GM18867 (cell line): ENCODE results near the gene IQGAP1.

Experiments
- ATAC-seq: cut with Tn5 transposase; IDR thresholded peaks from one replicate; pipeline ENCODE4 v1.9.1; 2021; ENCODE audit warnings: mild to moderate bottlenecking, moderate library complexity; ENCODE audit not compliant: unreplicated experiment

IQGAP1 gene

DNA sequence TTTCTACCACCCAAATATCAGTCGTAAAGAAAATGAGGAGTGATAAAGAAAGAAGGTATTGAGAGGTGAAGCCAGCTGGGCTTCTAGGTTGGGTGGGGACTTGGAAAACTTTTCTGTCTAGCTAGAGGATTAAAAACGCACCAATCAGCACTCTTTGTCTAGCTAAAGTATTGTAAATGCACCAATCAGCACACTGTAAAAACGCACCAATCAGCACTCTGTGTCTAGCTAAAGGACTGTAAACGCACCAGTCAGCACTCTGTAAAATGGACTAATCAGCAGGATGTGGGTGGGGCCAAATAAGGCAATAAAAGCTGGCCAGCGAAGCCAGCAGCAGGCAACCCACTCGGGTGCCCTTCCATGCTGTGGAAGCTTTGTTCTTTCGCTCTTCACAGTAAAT is 13.0 kb upstream of the IQGAP1 start:
- ATAC-seq: no peak

- no peak for ATAC-seq
These were observed 11.3 kb upstream of the IQGAP1 start for GRCh38 chr15:90376789-90377188.

- no peak for ATAC-seq
These were observed 8.8 kb upstream of the IQGAP1 start for GRCh38 chr15:90379263-90379662.

DNA sequence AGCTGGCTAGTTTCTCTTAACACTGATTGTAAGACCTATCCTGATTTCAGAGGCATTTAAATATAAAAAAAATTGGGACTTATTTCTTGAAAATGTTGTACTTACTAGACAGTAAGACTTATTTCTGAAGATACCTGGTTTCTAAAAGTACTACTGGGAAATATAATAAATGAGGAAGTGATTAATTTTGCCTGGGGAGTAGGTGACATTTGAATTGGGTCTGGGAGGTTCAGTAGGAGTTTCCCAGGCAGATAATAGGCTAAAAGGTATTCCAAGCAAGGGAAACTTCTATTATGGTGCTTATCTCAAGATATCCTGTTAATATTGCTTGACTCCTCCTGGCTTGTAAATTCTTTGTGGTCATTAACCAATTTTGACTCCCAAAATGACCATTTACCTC is 6.5 kb upstream of the IQGAP1 start:
- no peak for ATAC-seq

GRCh38 chr15:90382320-90382719 is 5.7 kb upstream of the IQGAP1 start:
- ATAC-seq: no peak

- no peak for ATAC-seq
These were observed 1.8 kb upstream of the IQGAP1 start for GRCh38 chr15:90386221-90386620.

DNA sequence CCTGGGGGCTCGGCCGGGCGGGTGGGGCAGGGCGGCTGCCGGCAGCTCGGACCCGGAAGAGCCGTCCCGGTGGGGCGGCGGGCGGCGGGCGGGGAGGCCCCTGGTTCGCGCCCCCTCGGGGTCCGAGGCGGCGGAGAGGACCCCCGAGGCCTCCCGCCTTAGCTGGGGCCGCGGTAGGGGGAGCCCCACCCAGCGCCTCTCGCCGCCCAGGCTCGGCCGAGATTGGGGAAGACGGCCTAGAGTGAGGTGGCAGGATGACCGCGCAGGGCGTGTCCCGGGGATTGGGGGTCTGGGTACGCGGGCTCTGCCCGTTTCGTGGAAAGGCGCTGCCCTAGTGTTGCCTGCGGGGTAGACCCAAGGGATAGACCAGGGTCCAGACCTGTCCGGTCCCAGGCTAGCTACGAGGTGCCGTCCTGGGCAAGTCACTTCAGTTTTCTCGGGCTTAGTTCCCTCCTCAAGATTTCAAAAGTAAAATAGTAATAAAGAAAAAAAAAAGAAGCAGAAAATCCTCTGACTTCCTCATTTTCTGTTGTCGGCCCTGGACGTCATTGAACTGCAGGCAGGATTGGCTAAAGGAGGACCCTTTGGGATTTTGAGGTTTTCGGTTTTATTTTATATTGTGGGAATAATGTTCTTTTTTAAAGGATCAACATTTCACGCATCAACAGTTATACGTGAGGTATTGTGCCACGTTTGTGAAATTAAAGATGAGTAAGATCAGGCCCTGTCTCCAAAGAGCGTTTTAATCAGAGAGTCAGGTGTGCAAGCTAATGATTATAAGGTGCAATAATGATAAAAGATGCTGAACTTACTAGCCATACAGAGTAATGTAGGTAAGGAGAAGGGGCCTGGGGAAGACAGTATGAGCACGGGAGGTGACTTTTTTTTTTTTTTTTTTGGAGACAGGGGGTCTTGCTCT is 679 bp downstream of the IQGAP1 start:
- ATAC-seq: peak; percentile 46

DNA sequence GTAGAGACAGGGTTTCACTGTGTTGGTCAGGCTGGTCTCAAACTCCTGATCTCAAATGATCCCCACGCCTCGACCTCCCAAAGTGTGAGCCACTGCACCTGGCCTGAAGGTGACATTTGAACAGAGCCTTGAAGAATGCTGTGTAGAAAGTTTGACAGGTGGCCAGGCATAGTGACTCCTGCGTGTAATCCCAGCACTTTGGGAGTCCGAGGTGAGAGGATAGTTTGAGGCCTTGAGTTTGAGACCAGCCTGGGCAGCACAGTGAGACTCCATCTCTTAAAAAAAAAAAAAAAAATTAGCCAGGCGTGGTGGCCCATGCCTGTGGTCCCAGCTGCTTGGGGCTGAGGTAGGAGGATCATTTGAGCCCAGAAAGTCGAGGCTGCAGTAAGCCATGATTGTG is 1.5 kb downstream of the IQGAP1 start:
- no peak for ATAC-seq

DNA sequence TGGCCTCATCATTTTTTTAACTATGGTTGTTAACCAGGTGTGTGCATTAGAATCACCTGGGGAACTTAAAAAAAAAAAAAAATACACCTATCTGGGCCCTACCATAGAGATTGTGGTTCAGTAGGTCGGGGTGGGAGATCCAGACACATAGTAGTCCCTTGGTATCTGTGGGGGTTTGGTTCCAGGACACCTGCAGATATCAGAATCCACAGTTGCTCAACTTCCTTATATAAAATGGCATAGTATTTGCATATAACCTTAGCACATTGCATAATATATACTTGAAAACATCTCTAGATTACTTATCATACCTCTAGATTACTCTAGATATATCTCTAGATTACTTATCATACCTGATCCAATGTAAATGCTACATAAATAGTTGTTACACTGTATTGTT is 5.0 kb downstream of the IQGAP1 start:
- ATAC-seq: no peak

DNA sequence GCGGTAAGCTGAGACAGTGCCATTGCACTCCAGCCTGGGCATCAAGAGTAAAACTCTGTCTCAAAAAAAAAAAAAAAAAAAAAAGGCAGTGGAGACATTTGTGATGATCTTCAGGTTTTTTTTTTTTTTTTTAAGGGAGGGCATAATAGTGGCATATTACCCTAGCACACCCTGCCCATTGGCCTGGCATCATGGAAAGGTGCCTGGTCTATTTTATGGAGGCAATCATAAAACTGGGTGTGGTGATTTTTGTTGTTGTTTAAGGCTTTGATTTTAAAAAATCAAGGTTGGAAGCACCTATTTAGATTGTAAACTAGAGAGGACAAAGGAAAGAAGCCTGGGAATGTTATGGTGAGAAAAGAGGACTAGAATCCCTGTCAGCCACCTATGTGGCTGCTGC is 6.0 kb downstream of the IQGAP1 start:
- no peak for ATAC-seq

GRCh38 chr15:90394748-90395442 is 6.9 kb downstream of the IQGAP1 start:
- no peak for ATAC-seq

DNA sequence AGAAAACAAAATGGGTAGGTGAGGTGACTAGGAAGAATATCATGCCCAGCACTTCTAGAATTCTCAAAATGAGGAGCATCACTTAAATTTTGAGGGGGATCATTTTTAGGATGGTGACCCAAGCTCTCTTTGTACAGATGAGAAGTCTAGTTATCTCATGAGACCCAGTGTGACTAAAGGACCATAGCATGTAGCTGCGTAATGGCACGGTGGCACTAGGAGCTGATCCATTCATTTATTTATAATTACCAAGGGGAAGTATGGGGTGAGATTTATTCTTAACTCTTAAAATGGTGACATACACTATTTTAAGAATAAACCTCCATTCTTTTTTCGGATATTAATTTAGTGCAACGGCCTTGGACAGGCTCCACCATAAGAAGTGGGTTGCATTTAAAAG is 8.3 kb downstream of the IQGAP1 start:
- ATAC-seq: no peak

- peak; percentile 23 for ATAC-seq
These were observed 12.1 kb downstream of the IQGAP1 start for GRCh38 chr15:90400005-90400758.

GRCh38 chr15:90400759-90401314 is 12.8 kb downstream of the IQGAP1 start:
- ATAC-seq: peak; percentile 99

DNA sequence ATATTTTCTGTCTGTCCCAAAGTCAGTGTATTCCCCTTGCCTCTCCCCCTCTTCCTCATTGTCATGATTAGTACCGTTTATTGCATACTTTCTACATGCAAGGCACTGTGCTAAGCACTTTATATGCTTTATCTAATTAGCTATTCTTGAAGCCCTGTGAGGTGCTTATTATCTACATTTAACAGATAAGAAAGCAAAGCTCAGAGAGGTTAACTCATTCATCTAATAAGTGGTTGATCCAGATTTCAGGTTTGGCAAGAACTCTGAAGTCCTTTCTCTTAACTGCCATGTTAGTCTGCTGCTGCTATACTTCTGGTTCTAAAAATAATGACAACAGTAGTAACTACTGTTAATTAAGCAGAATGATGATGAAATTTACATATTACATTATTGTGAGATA is 13.5 kb downstream of the IQGAP1 start:
- no peak for ATAC-seq

DNA sequence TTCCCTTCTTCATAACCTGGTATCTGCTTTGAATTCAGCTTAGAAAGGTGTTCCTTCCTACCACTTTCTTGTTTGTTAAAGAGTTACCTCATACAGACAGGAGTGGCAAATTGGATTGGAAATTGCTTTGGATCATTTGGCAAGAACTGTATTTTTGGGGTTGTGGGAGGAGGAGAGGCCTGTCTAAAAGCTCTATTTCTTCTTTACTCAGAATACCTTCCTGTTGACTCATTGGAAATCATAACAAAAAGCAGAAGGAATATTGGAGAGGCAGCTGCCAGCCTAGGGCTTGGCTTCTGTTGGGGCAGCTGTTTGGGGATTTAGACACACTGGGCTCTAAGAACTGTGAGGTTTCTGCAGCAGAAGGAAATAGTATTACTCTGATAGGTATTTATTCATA is 14.2 kb downstream of the IQGAP1 start:
- no peak for ATAC-seq

DNA sequence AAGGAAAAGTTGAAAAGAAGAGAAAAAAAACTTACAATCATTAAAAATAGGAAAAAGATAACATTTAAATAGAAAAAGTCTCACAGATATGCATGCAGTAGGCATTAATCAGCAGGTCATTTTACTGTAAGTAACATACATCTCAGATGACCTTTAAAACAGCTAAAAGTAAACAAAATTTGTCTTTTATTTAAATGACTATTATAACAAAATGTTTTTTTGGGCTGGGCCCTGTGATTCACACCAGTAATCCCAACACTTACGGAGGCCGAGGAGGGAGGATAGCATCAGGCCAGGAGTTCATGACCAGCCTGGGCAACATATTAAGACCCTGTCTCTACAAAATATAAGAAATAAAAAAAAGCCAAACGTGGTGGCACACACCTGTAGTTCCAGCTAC is 14.7 kb downstream of the IQGAP1 start:
- no peak for ATAC-seq

- ATAC-seq: no peak
These were observed 17.1 kb downstream of the IQGAP1 start for GRCh38 chr15:90405055-90405607.

DNA sequence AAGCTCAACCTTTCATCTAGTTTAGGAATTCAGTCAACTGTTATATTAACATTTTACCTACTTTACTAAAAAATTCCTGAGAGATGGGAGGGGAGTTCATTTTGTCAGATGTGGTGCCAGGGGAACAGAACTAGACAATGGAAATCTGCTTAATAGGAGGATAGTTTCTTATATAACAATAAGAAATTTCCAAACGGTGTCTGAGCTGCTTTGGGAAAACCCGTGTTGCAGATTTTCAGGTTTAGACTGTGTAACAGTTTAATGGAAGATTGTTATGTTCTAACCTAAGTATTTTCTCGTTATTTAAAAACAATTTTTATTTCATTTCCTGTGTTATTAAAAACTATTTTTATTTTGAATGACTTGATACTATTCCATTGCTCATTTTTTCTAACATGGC is 19.3 kb downstream of the IQGAP1 start:
- no peak for ATAC-seq

DNA sequence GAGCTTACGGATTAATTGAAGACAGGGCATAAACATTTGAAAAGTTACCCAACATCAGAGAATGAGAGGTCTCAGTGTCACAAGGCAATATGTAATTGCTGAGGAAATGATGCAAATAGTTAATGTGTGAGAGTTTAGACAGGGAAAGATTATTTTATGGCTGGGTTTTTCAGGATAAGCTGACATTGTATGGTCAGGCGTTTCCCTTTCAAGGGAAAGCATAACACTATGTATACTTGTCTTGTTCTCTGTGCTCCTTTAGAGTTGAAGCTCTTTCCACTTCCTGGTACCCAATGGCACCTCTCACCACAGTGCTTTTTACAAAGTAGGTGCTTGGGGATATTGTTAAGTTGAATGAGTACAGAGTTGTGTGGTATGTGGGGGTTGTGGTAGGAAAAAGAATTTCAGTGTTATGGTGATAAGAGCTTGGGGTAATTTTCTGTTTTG is 19.9 kb downstream of the IQGAP1 start:
- ATAC-seq: peak; percentile 53

DNA sequence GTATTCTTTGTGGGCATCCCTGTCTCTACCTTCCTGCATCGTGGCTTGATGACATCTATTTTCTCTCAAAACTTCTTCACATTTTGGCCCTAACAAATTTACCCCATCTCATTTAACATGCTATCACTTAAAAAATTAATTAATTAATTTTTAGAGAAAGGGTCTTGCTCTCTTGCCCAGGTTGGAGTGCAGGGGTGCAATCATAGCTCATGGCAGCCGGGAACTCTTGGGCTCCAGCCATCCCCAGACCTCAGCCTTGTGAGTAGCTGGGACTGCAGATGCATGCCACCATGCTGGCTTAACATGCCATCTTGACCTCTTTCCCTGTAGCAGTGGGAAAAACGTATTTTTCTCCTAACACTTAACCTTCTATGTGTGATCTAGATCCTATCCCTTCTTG is 20.6 kb downstream of the IQGAP1 start:
- ATAC-seq: no peak
